SW480 (cell line): ENCODE data around the gene CDCP1.
A peak's percentile ranks its signal among the peaks of the same experiment; 100 is the strongest.

Experiments
- DNase-seq: peaks from one replicate; pipeline ENCODE4 v3.0.0-alpha.2; 2016; ENCODE audit warnings: low spot score

CDCP1 gene

GRCh38 chr3:45135959-45136358, 10.2 kb downstream of the CDCP1 start:
- DNase-seq, result no peak

- DNase-seq, result no peak
These were observed 11.2 kb downstream of the CDCP1 start for GRCh38 chr3:45134758-45135521.

GRCh38 chr3:45132568-45133211, 13.5 kb downstream of the CDCP1 start:
- no peak for DNase-seq

- no peak for DNase-seq
These were observed 15.0 kb downstream of the CDCP1 start for GRCh38 chr3:45131201-45131600.

GRCh38 chr3:45130476-45130875, 15.7 kb downstream of the CDCP1 start:
- DNase-seq, result no peak

GRCh38 chr3:45128950-45129349, 17.2 kb downstream of the CDCP1 start:
- DNase-seq, result no peak

- DNase-seq, result no peak
These were observed 18.9 kb downstream of the CDCP1 start for GRCh38 chr3:45127130-45127822.

GRCh38 chr3:45126730-45127129, 19.4 kb downstream of the CDCP1 start:
- DNase-seq, result peak; percentile 45

GRCh38 chr3:45125550-45126026, 20.6 kb downstream of the CDCP1 start:
- no peak for DNase-seq

- DNase-seq, result no peak
These were observed 21.2 kb downstream of the CDCP1 start for GRCh38 chr3:45124956-45125355.

- no peak for DNase-seq
These were observed 21.8 kb downstream of the CDCP1 start for GRCh38 chr3:45124352-45124751.

- peak; percentile 41 for DNase-seq
These were observed 22.5 kb downstream of the CDCP1 start for GRCh38 chr3:45123581-45124269.

GRCh38 chr3:45123030-45123429, 23.1 kb downstream of the CDCP1 start:
- DNase-seq, result no peak

GRCh38 chr3:45120359-45121158, 25.6 kb downstream of the CDCP1 start:
- peak; percentile 41 for DNase-seq

- DNase-seq, result no peak
These were observed 26.3 kb downstream of the CDCP1 start for GRCh38 chr3:45119824-45120358.

GRCh38 chr3:45119376-45119775, 26.8 kb downstream of the CDCP1 start:
- DNase-seq, result no peak

- DNase-seq, result no peak
These were observed 27.5 kb downstream of the CDCP1 start for GRCh38 chr3:45118615-45119071.

GRCh38 chr3:45116350-45116749, 29.8 kb downstream of the CDCP1 start:
- no peak for DNase-seq

- no peak for DNase-seq
These were observed 32.5 kb downstream of the CDCP1 start for GRCh38 chr3:45113625-45114050.

- no peak for DNase-seq
These were observed 33.2 kb downstream of the CDCP1 start for GRCh38 chr3:45112939-45113338.

- DNase-seq, result no peak
These were observed 35.7 kb downstream of the CDCP1 start for GRCh38 chr3:45110509-45110833.
